Suprapubic skin (tissue), 4 donors: ENCODE results near the gene DNTT. TPM values are rescaled to one million over a fixed set of nuclear protein-coding genes. Genes with fewer than 3 reads are reported as not detected.

ENCODE experiments used
- DNase-seq, 2 donors: peaks; one replicate each; pipeline ENCODE4 v3.0.0-alpha.2; 2019; ENCODE audit warnings: low spot score in 2 of 2
- H3K27ac ChIP-seq: fragments of 200-600 bp; sonication (generic); one replicate; pipeline ENCODE4 v1.5.1; 2019
- H3K27me3 ChIP-seq: fragments of 200-600 bp; sonication (generic); one replicate; pipeline ENCODE4 v1.5.1; 2019
- H3K36me3 ChIP-seq: fragments of 200-600 bp; sonication (generic); one replicate; pipeline ENCODE4 v1.5.1; 2019
- H3K4me1 ChIP-seq: fragments of 200-600 bp; sonication (generic); one replicate; pipeline ENCODE4 v1.5.1; 2019
- H3K4me3 ChIP-seq: fragments of 200-600 bp; sonication (generic); one replicate; pipeline ENCODE4 v1.5.1; 2019; ENCODE audit warnings: mild to moderate bottlenecking
- H3K9me3 ChIP-seq: fragments of 200-600 bp; sonication (generic); one replicate; pipeline ENCODE4 v1.5.1; 2019
- EP300 ChIP-seq: sonication (generic); formaldehyde crosslinking; IDR thresholded peaks from one replicate; pipeline ENCODE4 v1.6.1; 2017; ENCODE audit warnings: antibody characterized with exemption
- POLR2A ChIP-seq, 2 donors: fragments of 450-650 bp; IDR thresholded peaks; one replicate each; pipeline ENCODE4 v1.6.1; 2017; ENCODE audit warnings: antibody characterized with exemption in 2 of 2, mild to moderate bottlenecking in 2 of 2, moderate library complexity in 2 of 2
- POLR2AphosphoS5 ChIP-seq, 3 donors: sonication (generic); formaldehyde crosslinking; IDR thresholded peaks; one replicate each; pipeline ENCODE4 v1.6.1; 2017; ENCODE audit warnings: antibody characterized with exemption in 3 of 3
- WGBS: methylation state at CpG from one replicate; pipeline ENCODE4 v1.1.5; 2018; 5-methylcytosine and 5-hydroxymethylcytosine counted together
- total RNA-seq, 4 donors: library from RNA; depleted of rRNA; stranded (reverse); fragments of >200 nt; gene quantifications; one replicate each; pipeline ENCODE4 v1.1.0, GENCODE V29; 2016
- TF ChIP-seq, protein P1 (sequence below), 2 donors: fragments of 200-600 bp in 1 of 2; fragments of 450-650 bp in 1 of 2; sonication (generic) in 1 of 2; IDR thresholded peaks; one replicate each; pipeline ENCODE4 v1.5.1; 2016 to 2019; ENCODE audit warnings: antibody characterized with exemption in 2 of 2, mild to moderate bottlenecking in 1 of 2, moderate library complexity in 1 of 2

The DNTT gene
- total RNA-seq, 4 donors from 2014 or later: not detected

- 43% methylated on average over 5 of the region's 5 CpGs for WGBS
These were observed 30.6 kb downstream of the DNTT start for GRCh38 chr10:96334616-96335526.

DNA sequence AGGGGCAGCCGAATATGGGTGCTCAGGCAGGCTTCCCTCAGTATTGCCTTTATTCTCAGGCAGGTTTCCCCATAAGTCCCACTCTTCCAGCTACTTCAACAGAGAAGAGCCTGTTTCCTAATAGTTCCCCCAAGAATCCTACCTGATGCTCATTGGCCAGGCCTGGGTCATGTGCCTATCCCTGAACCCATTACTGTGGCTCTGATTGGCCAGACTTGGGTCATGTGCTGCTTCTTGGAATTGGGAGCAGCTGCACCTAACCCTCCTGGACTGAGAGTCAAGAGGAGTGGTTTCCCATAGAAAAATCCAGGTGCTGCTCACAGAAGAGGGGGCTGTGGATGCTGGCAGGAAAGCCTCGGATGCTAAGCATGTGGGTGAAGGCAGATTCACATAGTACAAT is 32.9 kb downstream of the DNTT start:
- Histone ChIP-seq H3K4me3 (no peak overlapping the region), H3K36me3 (no peaks in the 10 kb centered on the region), H3K9me3 (no peaks in the 10 kb centered on the region), H3K27ac (no peak overlapping the region), H3K4me1 (peaks cover 3% of the 10 kb centered on the region), H3K27me3 (peaks cover 26% of the 10 kb centered on the region)
- no peak for DNase-seq
- no peak for TF ChIP-seq POLR2AphosphoS5 (IDR thresholded peaks at IDR 0.05)
- TF ChIP-seq, protein P1, sequence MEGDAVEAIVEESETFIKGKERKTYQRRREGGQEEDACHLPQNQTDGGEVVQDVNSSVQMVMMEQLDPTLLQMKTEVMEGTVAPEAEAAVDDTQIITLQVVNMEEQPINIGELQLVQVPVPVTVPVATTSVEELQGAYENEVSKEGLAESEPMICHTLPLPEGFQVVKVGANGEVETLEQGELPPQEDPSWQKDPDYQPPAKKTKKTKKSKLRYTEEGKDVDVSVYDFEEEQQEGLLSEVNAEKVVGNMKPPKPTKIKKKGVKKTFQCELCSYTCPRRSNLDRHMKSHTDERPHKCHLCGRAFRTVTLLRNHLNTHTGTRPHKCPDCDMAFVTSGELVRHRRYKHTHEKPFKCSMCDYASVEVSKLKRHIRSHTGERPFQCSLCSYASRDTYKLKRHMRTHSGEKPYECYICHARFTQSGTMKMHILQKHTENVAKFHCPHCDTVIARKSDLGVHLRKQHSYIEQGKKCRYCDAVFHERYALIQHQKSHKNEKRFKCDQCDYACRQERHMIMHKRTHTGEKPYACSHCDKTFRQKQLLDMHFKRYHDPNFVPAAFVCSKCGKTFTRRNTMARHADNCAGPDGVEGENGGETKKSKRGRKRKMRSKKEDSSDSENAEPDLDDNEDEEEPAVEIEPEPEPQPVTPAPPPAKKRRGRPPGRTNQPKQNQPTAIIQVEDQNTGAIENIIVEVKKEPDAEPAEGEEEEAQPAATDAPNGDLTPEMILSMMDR (IDR thresholded peaks at IDR 0.05): no peak
- no peak for TF ChIP-seq POLR2A (IDR thresholded peaks at IDR 0.05)
- no peak for TF ChIP-seq EP300
- 90% methylated on average over 2 of the region's 2 CpGs for WGBS

More at GRCh38 chr10:96334616-96335526, 30.6 kb downstream of the DNTT start:
- Histone ChIP-seq H3K4me1 (peaks cover 3% of the 10 kb centered on the region), H3K27ac (no peak overlapping the region), H3K36me3 (no peaks in the 10 kb centered on the region), H3K27me3 (peaks cover 37% of the 10 kb centered on the region), H3K9me3 (no peaks in the 10 kb centered on the region), H3K4me3 (no peak overlapping the region)
- no peak for TF ChIP-seq POLR2A (IDR thresholded peaks at IDR 0.05)
- TF ChIP-seq, protein P1 (IDR thresholded peaks at IDR 0.05): peak in 1 of 2 donors; percentile 66
- no peak for DNase-seq

GRCh38 chr10:96338279-96338925 is 34.2 kb downstream of the DNTT start:
- no peak for TF ChIP-seq EP300
- H3K27ac ChIP-seq: no peak overlapping the region
- no peak overlapping the region for H3K4me3 ChIP-seq
- peaks cover 3% of the 10 kb centered on the region for H3K4me1 ChIP-seq
- no peaks in the 10 kb centered on the region for H3K36me3 ChIP-seq
- no peaks in the 10 kb centered on the region for H3K9me3 ChIP-seq
- WGBS: 40% methylated on average over 5 of the region's 5 CpGs
- peaks cover 20% of the 10 kb centered on the region for H3K27me3 ChIP-seq
- DNase-seq: no peak

DNA sequence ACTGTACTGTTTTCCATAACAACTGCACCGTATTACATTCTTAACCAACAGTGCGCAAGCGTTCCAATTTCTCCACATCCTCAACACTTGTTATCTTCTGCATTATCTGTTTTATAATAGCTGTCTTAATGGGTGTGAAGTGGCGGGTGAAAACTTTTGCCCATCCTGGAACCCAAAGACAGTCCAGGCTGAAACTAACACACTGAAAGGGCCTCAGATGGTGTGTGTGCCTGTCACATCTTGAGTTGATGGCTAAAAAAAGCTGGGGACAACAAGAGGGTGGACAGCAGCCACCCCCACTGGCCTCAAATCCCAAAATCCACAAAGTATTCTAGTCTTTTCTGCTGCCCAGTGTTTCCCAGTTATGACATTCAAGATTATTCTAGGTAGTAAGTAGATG is 35.1 kb downstream of the DNTT start:
- no peak for DNase-seq
- 96% methylated on average over 4 of the region's 4 CpGs for WGBS
- TF ChIP-seq, protein P1 (IDR thresholded peaks at IDR 0.05): no peak
- TF ChIP-seq POLR2A (IDR thresholded peaks at IDR 0.05) (no peak), POLR2AphosphoS5 (IDR thresholded peaks at IDR 0.05) (no peak), EP300 (no peak)
- Histone ChIP-seq H3K4me1 (peaks cover 3% of the 10 kb centered on the region), H3K9me3 (no peaks in the 10 kb centered on the region), H3K36me3 (no peaks in the 10 kb centered on the region), H3K27ac (no peak overlapping the region), H3K4me3 (no peak overlapping the region), H3K27me3 (peaks cover 16% of the 10 kb centered on the region)

DNA sequence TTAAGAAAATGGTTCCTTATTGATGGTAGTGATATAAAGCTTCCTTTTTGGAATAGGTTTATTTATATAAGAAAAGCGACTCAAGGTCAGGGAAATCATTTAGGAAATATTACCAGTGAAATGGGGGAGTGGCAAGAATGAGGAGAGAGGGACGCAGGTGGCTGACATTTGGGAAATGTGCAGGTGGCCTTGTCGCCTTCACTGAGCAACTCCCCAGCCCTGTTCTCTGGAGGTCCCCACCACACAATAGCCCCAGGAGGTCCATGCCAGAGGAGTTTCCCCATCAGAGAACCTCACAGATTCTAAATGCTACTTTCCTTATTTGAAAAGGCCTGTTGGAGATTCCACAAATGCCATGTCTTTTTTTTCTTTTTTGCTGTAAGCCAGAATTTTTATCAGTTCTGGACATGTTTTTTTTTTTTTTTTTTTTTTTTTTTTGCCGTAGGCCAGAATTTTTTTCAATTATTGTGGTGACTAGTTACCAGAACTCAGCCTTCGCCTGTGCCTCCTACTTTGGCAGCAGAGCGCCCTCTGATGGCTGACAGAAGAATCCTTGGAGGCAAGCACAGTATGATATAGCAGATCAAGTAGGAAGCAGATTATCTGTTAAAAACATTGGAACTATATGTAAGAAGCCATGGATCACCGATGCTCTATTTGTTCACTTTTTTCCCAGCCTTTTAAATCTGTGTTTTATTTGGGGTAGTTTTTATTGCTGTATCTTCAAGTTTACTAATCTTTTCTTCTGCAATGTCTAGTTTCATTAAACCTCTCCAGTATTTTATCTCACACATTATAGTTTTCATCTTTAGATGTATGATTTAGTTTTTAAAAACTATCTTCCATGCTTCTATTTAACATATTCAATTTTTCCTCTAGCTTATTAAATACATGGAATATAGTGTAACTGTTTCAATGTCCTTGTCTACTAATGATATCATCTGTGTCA is 36.0 kb downstream of the DNTT start:
- DNase-seq: no peak
- Histone ChIP-seq H3K9me3 (no peaks in the 10 kb centered on the region), H3K4me3 (no peak overlapping the region), H3K27ac (no peak overlapping the region), H3K36me3 (no peaks in the 10 kb centered on the region), H3K27me3 (peaks cover 12% of the 10 kb centered on the region), H3K4me1 (no peaks in the 10 kb centered on the region)
- TF ChIP-seq, protein P1 (IDR thresholded peaks at IDR 0.05): peak in 1 of 2 donors; percentile 51
- TF ChIP-seq POLR2A (IDR thresholded peaks at IDR 0.05): no peak
- WGBS: 34% methylated on average over 7 of the region's 7 CpGs
